ENCODE data around the gene UTP18.
"Not testable (repeated sequence)": the region's sequence is repeated elsewhere in the genome, so short reads cannot be mapped to it uniquely, and the experiment has no call there.

Gene UTP18

GRCh38 chr17:51260237-51261023 is at the start of gene UTP18:
Gene UTP18 (plus strand): TSS chr17:51260546. CDS start chr17:51260585, 39 bp downstream.
- DNase-seq (ENCODE audit: low read depth in 2 of 2) = peak; percentile 92 to 96

DNA sequence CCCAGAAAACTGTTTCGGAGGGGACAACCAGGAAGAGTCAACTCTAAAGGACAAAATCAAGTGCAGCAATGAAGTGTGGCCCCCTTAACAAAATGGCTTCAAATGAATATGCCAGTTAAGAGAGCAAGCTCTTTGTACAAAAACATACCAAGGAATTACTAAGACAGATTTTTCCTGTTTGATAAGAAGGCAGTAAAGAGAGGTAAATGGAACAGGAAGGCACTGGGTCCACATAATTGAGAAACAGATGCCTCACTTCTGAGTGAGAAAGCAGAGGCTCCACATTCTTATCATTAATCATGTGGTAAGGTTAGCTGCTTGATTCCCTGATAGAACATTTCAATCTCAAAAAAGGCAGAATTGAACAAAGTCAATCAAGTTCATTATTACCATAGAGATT is 45.4 kb upstream of the UTP18 start:
- DNase-seq (ENCODE audit: low read depth in 2 of 2) = no peak

DNA sequence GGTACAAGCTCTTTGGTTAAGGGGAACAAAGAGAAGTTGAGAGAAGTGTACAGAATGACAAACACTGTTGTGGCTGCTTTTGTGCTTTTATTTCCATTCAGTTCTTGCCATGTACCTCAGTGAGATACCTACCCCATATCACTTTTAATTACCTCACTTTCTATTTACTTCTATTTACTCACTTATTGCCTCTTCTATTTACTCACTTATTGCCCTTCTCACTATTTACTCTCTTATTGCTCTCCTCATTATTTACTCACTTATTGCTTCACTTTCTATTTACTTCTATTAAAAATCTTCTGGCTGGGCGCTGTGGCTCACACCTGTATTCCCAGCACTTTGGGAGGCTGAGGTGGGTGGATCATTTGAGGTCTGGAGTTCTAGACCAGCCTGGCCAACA is 42.4 kb upstream of the UTP18 start:
- no peak for DNase-seq (ENCODE audit: low read depth in 2 of 2)

- no peak for DNase-seq (ENCODE audit: low read depth in 2 of 2)
These were observed 39.0 kb upstream of the UTP18 start for GRCh38 chr17:51221322-51221721.

DNA sequence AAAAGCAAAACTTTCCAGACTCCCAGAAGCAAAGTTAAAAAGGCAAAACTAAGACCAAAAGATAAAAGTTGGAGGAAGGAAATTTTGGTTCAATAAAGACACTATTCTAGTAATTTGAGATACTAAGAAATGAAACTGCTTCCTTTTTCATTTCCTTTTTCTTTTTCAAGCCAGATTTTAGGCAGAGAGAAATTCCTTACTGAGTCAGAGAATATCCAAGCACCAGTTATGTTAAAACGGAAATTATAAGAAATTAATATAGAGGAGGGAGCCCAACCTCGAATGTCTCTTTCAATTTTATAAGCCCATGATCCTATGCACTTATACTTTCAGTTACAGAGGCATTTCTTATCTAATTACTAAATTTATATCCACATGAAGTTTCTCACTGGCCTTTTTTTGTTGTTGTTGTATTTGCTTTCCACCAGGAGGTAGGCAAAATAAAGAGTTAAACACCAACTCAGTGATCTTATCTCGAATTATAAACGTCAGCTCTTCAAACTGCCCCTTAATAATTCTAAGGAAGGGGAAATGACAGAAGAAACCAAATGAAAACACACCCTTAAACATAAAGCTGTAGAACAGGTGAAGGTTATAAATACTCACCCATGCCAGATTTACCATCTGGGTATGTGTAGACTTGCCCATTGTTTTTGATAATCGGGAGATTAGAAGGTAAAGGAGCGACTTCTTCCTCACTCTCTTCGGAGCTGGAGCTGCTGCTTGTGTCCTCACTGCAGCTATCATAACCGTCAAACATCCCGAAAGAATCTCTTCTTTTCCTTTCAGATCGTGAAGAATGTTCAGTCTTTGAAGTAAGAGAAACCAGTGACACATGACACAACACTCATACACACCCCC is 35.7 kb upstream of the UTP18 start:
- DNase-seq (ENCODE audit: low read depth in 2 of 2) = no peak

- not testable (repeated sequence) for DNase-seq (ENCODE audit: low read depth in 2 of 2)
These were observed 34.8 kb upstream of the UTP18 start for GRCh38 chr17:51225523-51225922.

GRCh38 chr17:51228161-51228560 is 32.2 kb upstream of the UTP18 start:
- no peak for DNase-seq (ENCODE audit: low read depth in 2 of 2)

DNA sequence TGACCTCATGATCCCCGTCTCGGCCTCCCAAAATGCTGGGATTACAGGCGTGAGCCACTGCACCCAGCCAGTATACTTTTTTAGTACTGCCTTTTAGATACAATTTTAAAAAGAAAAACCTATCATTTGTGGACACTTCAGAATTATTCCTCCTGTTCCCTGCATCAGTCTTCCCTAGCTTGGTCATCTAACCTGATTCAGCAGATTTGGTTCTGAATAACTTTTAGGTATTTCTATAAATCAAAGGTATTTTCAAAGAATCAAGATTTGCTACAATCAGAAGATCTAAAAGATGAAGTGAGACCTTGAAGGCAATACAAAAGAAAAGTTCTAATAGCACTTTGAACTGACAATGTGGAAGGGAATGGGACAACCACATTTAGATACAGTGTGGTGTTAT is 30.5 kb upstream of the UTP18 start:
- DNase-seq (ENCODE audit: low read depth in 2 of 2) = no peak

GRCh38 chr17:51230306-51230705 is 30.0 kb upstream of the UTP18 start:
- no peak for DNase-seq (ENCODE audit: low read depth in 2 of 2)

GRCh38 chr17:51231999-51232398 is 28.3 kb upstream of the UTP18 start:
- no peak for DNase-seq (ENCODE audit: low read depth in 2 of 2)

GRCh38 chr17:51234162-51234561 is 26.2 kb upstream of the UTP18 start:
- DNase-seq (ENCODE audit: low read depth in 2 of 2) = no peak

GRCh38 chr17:51238255-51238887 is 22.0 kb upstream of the UTP18 start:
- no peak for DNase-seq (ENCODE audit: low read depth in 2 of 2)

DNA sequence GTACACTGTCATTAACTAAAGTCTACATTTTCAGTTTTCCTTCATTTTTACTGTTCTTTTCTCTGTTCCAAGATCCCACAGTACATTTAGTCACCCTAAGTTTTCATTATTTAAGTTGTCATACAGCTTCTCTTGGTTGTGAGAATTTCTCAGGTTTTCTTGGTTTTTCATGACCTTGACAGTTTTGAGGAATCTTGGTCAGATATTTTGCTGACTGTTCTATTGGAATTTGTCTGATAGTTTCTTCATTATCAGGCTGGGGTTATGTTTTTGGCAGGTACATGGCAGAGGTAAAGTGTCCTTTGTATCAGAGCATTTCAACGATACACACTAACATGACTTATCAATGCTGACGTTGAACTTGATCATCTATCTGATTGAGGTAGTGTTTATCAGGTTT is 20.1 kb upstream of the UTP18 start:
- DNase-seq (ENCODE audit: low read depth in 2 of 2) = no peak

DNA sequence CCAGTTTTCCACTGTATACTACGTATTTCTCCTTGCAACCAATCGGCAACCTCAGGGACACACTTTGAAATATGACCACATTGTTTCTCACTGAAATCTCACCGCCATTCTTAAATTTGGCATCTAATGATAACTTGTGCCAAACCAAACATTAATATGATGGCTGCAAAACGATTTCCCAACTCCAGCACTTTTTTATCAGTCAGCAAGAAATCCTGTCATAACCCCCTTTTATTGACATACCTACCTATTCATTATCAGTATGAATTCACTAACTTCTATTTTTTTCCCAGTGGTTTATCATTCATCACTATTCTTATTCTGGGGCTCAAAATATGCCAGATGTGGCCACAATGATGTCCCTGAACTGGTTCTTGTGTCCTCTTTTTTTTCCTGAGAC is 16.3 kb upstream of the UTP18 start:
- no peak for DNase-seq (ENCODE audit: low read depth in 2 of 2)

DNA sequence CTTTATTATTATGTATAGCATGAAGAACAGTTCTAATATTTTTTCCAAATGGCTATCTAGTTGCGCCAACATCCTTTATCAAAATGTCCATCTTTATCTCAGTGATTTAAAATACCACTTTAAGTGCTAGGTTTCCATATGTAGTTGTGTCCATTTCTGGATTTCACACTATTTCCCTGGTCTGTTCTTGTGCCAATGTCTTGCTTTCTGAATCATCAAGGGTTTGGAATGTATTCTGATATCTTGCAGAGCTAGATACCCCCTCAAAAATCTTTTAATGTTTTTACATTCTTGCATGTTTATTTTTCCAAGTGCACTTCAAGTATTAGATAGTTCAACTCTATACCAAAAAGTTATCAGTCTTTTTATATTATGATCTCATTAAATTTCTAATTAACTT is 14.8 kb upstream of the UTP18 start:
- DNase-seq (ENCODE audit: low read depth in 2 of 2) = no peak

- no peak for DNase-seq (ENCODE audit: low read depth in 2 of 2)
These were observed 10.0 kb upstream of the UTP18 start for GRCh38 chr17:51250314-51250840.

DNA sequence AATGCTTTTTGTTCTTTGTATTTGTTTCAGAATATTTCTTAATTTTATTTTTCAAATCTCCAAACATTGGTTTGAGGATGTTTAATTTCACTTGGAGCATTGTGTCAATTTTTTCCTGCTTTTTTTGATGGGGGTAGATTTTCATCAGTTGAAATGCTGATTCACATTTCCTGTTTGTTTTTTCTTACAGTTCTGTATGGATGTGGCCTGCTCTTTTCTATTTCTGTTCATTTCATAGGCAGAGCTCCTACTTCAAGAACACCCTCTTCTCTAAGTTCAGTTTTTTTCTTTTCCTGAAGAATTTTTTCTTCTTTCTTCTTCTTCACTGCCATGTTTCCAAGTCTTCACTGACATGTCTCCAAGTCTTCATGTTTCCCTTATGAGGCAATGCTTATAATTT is 9.3 kb upstream of the UTP18 start:
- DNase-seq (ENCODE audit: low read depth in 2 of 2) = no peak

DNA sequence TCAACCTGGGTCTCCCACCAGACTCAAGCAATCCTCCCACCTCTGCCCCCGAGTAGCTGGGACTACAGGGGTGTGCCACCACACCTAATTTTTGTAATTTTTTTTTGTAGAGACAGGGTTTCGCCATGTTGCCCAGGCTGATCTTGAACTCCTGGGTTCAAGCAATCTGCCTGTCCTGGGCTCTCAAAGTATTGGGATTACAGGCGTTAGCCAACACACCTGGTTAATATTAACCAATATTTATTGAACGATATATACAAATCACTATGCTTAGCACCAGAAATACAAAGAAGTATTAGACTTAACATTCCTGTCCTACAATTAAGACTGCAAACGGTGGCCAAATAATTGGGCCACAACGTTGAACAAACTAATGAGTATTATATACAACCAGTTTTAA is 4.7 kb upstream of the UTP18 start:
- no peak for DNase-seq (ENCODE audit: low read depth in 2 of 2)

GRCh38 chr17:51256101-51256500 is 4.2 kb upstream of the UTP18 start:
- no peak for DNase-seq (ENCODE audit: low read depth in 2 of 2)

DNA sequence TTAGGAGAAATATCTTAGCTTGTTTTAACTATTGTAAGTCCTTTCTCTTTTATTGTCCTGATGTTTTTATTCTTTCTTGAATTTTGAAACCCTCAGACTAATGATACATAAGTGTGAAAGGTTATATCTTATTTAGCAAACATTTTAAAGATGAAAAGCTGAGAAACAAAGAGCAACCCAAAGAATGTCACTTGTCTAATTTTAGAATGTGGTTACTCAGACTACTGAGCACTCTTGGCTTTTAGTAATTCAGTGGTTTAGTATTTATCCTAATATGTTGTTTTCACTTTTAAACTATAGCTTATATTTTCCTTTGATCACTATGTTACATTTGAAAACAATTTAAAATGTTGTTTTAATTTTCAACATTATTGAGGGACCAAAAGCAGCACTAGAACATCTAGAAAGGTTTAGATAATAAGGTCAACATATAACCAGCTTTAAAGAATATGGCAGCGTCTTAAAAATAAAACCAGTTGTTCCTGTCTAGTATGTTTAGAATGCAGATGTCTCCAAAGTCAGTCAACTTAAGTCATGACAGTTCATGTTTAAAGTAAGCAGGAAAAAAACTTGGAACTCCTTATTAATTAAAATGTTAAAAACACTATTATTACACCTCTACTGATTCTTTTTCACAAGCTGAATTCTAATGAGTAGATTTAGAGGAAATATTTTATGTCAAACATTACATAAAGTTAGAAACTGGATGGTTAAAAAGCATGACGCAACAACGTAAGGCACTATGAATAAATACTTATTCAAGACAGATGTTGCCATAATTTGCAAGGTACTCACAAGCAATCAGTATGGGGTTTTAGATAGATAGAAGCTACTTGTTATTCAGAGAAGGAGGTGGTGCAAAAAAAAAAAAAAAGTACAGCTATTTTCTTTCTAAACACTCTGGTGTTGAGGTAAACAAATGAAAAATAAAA is 2.9 kb upstream of the UTP18 start:
- DNase-seq (ENCODE audit: low read depth in 2 of 2) = no peak
